Mammary epithelial cell (primary cell): ENCODE data around the gene PEX26.

Experiments
- CTCF ChIP-seq, 2 donors: IDR thresholded peaks in 1 of 2; conservative IDR thresholded peaks in 1 of 2; 2 replicates each; pipeline ENCODE4 v1.5.1; 2011 to 2012; ENCODE audit warnings: inconsistent platforms in 2 of 2, low read length in 2 of 2, mild to moderate bottlenecking in 2 of 2, control low read depth in 1 of 2, low read depth in 1 of 2; ENCODE audit not compliant: insufficient read depth in 1 of 2; ENCODE audit errors: extremely low read depth in 1 of 2
- EZH2 ChIP-seq: IDR thresholded peaks from 2 replicates; pipeline ENCODE4 v1.6.1; 2012; ENCODE audit warnings: low read length, inconsistent platforms, borderline replicate concordance

GRCh38 chr22:18130699-18131429 is 53.1 kb downstream of the PEX26 start:
- TF ChIP-seq CTCF (conservative IDR thresholded peaks at IDR 0.05 in 1 of 2, IDR thresholded peaks at IDR 0.05 in 1 of 2; ENCODE audit: extremely low read depth in 1 of 2, insufficient read depth in 1 of 2, low read depth in 1 of 2, low read length in 2 of 2) = no peak
- TF ChIP-seq EZH2 = no peak
